ENCODE data around the gene ERBB2.
A peak's percentile ranks its signal among the peaks of the same experiment; 100 is the strongest.

The ERBB2 gene

DNA sequence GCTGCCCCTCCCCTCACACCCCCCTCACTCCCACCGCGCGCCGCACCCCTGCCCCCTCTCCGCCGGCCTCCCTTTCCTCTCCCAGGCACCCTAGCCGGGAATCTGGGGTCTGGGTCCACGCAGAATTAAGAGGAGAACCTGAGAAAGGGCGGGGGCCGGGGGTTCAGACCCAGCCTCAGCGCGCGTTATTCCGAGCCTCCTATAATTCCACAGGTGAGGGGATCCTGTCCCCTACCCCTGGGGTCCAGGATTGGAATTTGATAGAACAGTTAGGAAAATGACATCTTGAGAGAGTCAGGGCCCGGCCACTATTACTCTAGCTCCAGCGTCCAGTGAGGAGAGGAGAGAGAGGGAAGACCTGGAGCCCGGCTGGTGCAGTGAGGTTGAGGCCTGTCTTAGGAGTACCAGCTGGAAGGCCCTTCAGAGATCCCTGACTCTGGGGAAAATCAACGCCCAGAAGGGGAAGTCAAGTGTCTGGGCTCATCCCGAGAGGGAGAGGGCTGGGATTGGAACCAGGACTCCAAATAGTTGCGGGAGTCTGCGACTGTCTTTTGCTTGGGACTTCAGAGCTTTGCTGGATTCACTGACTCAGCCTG, 55.2 kb downstream of the ERBB2 start:
- H3K27me3 ChIP-seq: peaks cover 48% of the 10 kb centered on the region
- no peaks in the 10 kb centered on the region for H3K9me3 ChIP-seq
- no peaks in the 10 kb centered on the region for H3K36me3 ChIP-seq
- no peak for DNase-seq
- TF ChIP-seq, protein P1, sequence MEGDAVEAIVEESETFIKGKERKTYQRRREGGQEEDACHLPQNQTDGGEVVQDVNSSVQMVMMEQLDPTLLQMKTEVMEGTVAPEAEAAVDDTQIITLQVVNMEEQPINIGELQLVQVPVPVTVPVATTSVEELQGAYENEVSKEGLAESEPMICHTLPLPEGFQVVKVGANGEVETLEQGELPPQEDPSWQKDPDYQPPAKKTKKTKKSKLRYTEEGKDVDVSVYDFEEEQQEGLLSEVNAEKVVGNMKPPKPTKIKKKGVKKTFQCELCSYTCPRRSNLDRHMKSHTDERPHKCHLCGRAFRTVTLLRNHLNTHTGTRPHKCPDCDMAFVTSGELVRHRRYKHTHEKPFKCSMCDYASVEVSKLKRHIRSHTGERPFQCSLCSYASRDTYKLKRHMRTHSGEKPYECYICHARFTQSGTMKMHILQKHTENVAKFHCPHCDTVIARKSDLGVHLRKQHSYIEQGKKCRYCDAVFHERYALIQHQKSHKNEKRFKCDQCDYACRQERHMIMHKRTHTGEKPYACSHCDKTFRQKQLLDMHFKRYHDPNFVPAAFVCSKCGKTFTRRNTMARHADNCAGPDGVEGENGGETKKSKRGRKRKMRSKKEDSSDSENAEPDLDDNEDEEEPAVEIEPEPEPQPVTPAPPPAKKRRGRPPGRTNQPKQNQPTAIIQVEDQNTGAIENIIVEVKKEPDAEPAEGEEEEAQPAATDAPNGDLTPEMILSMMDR (IDR thresholded peaks at IDR 0.05; ENCODE audit: low read depth, low read length): no peak
- H3K4me3 ChIP-seq (ENCODE audit: low read depth, low read length): peak overlapping the region; percentile 71
- H3K4me1 ChIP-seq: no peaks in the 10 kb centered on the region

DNA sequence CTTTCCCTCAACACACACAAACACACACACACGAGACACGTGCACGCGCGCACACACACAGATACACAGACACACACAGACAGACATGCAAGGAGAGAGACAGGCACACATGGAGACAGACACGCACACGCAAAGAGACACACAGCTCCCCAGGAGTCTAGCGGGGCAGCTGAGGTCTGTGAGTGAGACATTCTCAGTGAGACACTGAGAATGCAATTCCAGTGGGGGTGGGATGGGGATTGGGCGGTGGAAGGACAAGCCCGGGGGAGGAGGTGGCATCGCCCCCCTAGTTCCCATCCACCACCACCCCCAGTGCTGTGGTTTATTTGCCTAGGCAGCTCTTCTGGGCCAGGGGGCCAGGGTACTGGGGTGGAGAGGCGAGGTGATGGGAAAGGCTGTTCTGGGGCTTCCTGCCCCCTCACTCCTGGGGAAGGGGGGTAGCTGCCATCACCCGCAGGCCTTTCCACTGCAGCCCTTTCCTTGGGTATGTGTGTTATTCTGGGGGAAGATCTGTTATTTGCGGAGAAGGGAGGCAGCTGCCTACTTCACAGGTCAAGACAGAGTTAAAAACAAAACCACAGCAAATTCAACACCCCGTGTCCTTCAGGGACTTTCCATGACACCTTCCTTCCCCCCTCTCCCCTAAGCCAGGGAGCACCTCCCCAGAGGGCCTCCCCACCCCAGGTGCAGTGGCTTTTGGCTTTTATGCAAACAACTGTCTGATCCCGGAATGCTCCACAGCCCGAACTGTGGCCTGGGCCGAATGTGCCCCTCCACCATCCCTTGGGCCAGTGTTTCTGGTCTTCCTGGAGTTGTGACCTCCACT, 55.9 kb downstream of the ERBB2 start:
- no peaks in the 10 kb centered on the region for H3K4me1 ChIP-seq
- H3K27me3 ChIP-seq: peaks cover 54% of the 10 kb centered on the region
- H3K4me3 ChIP-seq (ENCODE audit: low read depth, low read length): no peak overlapping the region
- no peaks in the 10 kb centered on the region for H3K9me3 ChIP-seq
- TF ChIP-seq, protein P1 (IDR thresholded peaks at IDR 0.05; ENCODE audit: low read depth, low read length): no peak
- H3K36me3 ChIP-seq: no peaks in the 10 kb centered on the region
- no peak for DNase-seq

DNA sequence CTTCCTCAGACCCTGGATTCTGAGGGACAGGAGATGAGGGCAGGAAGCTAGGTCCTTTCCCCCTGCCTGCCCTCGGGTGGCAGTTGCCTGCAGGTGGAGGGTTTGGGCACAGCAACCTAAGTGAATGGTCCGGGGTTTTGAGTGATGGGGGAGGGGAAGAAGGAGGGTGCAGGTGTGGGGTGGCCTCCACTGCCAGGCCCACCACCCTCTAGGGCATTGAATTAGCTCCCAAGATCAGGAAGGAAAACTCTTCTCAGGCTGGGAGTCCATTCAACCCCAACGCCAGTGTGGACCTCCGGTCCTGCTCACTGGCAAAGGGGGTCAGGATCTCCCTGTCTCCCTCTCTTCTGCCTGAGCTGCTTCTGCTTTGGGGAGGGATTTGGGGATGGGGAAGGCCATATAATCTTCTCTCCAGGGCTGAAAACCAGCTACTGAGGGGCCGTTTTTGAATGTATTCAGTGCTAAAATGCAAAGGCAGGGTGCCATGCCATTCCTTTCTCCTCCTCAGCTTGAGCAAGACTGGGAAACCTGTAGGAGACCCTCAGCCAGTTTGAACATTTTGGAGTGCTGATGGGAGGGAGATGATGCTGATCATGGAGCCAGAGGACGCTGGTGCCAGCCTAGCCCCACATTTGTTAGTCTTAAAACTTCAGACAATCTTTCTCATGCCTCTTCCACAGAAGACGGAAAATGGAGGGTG, 56.7 kb downstream of the ERBB2 start:
- no peak overlapping the region for H3K4me3 ChIP-seq (ENCODE audit: low read depth, low read length)

DNA sequence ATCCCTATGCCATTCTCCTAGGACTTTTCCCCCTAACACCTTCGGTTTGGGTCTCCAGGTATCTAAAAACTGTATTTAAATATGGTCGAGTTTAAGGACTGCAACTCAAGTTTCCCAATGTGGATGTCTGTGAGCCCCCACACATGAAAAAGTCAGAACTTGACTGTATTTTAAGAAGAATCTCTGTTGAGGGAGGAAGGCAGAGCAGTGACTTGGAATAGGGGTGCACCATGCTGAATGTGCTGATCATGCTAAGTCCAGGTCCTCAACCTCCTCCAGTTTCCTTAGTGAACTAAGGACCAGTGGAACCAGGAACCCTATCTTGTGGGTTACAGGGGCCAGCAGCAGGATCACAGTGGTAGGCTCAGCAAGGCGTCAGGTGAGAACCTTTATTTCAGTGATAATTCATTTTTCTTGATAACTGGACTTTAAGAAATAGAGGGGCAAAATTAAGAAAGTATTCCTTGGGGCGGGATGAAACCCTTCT, 57.4 kb downstream of the ERBB2 start:
- no peak for DNase-seq
- TF ChIP-seq, protein P1 (IDR thresholded peaks at IDR 0.05; ENCODE audit: low read depth, low read length): no peak
- H3K4me1 ChIP-seq: no peaks in the 10 kb centered on the region

More for the DNA sequence above, 56.7 kb downstream of the ERBB2 start:
- DNase-seq: no peak
- TF ChIP-seq, protein P1 (IDR thresholded peaks at IDR 0.05; ENCODE audit: low read depth, low read length): no peak
- H3K9me3 ChIP-seq: no peaks in the 10 kb centered on the region
- H3K4me1 ChIP-seq: no peaks in the 10 kb centered on the region
- peaks cover 58% of the 10 kb centered on the region for H3K27me3 ChIP-seq
- no peaks in the 10 kb centered on the region for H3K36me3 ChIP-seq

DNA sequence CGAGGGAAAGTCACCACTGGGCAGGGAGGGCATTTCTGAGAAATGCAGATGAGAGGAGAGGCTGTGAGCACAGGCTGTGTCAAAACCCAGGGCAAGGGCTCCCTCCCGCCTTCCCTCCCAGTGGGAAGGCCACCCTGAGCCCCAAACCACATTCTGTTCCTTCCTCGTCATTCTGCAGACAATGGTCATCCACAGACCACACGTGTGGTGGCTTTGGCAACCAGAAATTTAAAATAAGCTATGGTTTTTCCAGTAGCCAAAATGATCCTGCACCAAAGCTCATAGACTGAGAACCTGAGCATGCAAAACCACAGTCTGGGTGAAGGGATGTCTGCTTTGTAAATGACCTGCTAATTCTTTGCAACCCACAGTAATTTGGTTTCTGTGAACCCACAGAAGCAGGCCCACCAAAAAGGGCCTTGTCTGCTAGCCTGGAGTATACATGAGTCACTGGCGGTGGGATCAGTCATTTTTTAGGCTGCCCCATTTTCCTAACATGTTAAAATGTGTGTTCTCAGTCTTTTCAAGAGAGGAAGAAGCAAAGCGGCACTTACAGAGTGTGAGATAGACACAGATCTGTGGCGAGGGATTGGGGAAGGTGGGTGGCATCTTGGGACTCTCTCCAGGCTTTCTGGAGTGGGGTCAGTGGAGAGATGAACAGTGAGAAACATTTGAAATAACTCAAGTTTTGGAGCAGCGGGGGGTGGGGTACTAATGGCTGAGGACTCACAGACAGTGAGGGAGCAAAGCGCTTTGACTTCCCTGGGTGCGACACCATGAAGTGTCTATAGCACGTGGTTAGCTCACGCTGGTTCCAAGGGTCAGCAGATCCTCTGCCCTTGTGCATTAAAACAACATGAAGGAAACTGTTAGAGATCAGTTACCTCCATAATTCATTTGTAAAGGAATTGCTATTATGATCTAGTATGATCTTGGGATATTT, 58.3 kb downstream of the ERBB2 start:
- peaks cover 75% of the 10 kb centered on the region for H3K27me3 ChIP-seq
- H3K36me3 ChIP-seq: no peaks in the 10 kb centered on the region
- no peak overlapping the region for H3K4me3 ChIP-seq (ENCODE audit: low read depth, low read length)
- no peaks in the 10 kb centered on the region for H3K4me1 ChIP-seq
- no peaks in the 10 kb centered on the region for H3K9me3 ChIP-seq
- TF ChIP-seq, protein P1 (IDR thresholded peaks at IDR 0.05; ENCODE audit: low read depth, low read length): no peak
- no peak for DNase-seq

More for the DNA sequence above, 57.4 kb downstream of the ERBB2 start:
- Histone ChIP-seq H3K4me3 (ENCODE audit: low read depth, low read length) (no peak overlapping the region), H3K27me3 (peaks cover 65% of the 10 kb centered on the region), H3K36me3 (no peaks in the 10 kb centered on the region), H3K9me3 (no peaks in the 10 kb centered on the region)
